PFSK-1 (cell line): Measurements from ENCODE around the gene RGL2.

Experiments
- FOXP2 ChIP-seq: optimal IDR thresholded peaks from 2 replicates; pipeline ENCODE3; 2011; ENCODE audit warnings: borderline replicate concordance, control low read depth, inconsistent platforms; ENCODE audit not compliant: insufficient read depth; ENCODE audit errors: extremely low read length, extremely low read depth
- POLR2AphosphoS5 ChIP-seq: IDR thresholded peaks from 2 replicates; pipeline ENCODE4 v1.6.1; 2012; ENCODE audit warnings: low read depth, mild to moderate bottlenecking, control low read depth, low read length, moderate library complexity
- SIN3A ChIP-seq: IDR thresholded peaks from 2 replicates; pipeline ENCODE4 v1.6.1; 2012; ENCODE audit warnings: mild to moderate bottlenecking, low read length, moderate library complexity, borderline replicate concordance; ENCODE audit not compliant: insufficient read depth
- TAF1 ChIP-seq: IDR thresholded peaks from 2 replicates; pipeline ENCODE4 v1.6.1; 2012; ENCODE audit warnings: low read length, control low read depth, borderline replicate concordance; ENCODE audit not compliant: insufficient read depth
- TF ChIP-seq, protein P1 (sequence below), 2 experiments: IDR thresholded peaks; 2 replicates each; pipeline versions ENCODE4 v1.6.1 to v1.8.0; 2011 to 2012; ENCODE audit warnings: low read depth in 2 of 2, low read length in 2 of 2, control low read depth in 1 of 2, inconsistent platforms in 1 of 2, mild to moderate bottlenecking in 1 of 2, moderate library complexity in 1 of 2; ENCODE audit not compliant: insufficient read depth in 1 of 2

The RGL2 gene

DNA sequence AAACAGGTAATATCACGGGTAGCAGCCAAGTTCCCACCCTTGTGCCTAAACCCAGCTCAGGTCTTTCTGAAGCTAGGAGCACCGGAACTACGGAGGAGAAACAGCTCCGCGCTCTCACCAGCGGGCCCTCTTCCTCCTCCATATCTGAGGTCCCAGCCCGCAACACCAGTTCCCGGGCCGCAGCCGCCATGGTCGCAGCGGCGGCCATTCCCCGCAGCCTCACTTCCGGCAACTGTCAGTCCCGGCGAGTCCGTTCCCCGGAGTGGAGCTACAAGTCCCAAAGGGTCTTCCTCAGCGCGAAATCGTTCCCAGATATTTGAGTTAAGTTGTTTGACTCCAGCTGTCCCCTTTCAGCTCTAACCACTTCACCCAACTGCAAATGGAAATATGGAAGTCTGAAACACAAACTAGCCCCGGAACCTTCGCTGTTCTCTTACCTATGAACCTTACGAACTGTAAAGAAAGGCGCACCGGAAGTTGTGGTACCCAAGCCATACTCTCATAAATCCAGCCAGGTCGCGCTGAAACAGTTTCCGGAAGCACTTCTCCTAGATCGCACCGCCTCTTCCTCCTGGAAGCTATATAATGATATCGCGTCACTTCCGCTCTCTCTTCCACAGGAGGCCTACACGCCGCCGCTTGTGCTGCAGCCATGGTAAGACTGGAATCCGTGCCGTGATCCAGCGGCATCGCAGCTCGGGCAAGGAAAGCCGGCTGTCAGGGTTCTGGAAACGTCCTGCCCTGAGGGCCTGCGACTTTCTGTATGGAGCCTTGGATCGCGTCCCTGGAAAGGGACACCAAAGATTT, 27.1 kb downstream of the RGL2 start, which contains the start of the genes RPS18 and VPS52:
Gene RPS18 (plus strand): TSS at position 608 of the 807 bp plus-strand sequence. CDS start 45 bp downstream, at position 653.
Gene VPS52 (minus strand): TSS at position 409 of the 807 bp plus-strand sequence. CDS start 201 bp downstream, at position 208.
- TF ChIP-seq, protein P1, sequence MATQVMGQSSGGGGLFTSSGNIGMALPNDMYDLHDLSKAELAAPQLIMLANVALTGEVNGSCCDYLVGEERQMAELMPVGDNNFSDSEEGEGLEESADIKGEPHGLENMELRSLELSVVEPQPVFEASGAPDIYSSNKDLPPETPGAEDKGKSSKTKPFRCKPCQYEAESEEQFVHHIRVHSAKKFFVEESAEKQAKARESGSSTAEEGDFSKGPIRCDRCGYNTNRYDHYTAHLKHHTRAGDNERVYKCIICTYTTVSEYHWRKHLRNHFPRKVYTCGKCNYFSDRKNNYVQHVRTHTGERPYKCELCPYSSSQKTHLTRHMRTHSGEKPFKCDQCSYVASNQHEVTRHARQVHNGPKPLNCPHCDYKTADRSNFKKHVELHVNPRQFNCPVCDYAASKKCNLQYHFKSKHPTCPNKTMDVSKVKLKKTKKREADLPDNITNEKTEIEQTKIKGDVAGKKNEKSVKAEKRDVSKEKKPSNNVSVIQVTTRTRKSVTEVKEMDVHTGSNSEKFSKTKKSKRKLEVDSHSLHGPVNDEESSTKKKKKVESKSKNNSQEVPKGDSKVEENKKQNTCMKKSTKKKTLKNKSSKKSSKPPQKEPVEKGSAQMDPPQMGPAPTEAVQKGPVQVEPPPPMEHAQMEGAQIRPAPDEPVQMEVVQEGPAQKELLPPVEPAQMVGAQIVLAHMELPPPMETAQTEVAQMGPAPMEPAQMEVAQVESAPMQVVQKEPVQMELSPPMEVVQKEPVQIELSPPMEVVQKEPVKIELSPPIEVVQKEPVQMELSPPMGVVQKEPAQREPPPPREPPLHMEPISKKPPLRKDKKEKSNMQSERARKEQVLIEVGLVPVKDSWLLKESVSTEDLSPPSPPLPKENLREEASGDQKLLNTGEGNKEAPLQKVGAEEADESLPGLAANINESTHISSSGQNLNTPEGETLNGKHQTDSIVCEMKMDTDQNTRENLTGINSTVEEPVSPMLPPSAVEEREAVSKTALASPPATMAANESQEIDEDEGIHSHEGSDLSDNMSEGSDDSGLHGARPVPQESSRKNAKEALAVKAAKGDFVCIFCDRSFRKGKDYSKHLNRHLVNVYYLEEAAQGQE (IDR thresholded peaks at IDR 0.05; ENCODE audit: insufficient read depth in 1 of 2, low read depth in 2 of 2, low read length in 2 of 2), result peak; percentile 61 to 79
- no peak for TF ChIP-seq FOXP2
- TF ChIP-seq POLR2AphosphoS5, result peak; percentile 100
- peak; percentile 99 for TF ChIP-seq TAF1

DNA sequence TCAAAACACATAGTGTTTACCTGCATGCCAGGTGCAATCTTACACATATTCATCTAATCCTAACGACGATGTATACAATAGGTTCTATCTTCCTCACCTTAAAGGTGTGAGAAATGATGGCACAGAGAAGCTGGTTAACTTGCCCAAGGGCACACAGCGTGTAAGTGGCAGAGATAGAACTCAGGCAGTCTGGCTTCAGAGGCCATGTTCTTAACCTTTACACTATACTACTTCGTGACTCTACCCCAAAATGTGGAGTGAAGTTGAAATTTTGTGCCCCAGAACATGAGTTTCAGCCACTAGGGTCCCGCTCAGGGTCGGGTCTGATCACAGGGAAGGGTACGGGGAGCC, 27.6 kb downstream of the RGL2 start:
- TF ChIP-seq TAF1 (no peak), FOXP2 (no peak), SIN3A (no peak), POLR2AphosphoS5 (no peak)
- TF ChIP-seq, protein P1 (IDR thresholded peaks at IDR 0.05; ENCODE audit: insufficient read depth in 1 of 2, low read depth in 2 of 2, low read length in 2 of 2), result no peak

DNA sequence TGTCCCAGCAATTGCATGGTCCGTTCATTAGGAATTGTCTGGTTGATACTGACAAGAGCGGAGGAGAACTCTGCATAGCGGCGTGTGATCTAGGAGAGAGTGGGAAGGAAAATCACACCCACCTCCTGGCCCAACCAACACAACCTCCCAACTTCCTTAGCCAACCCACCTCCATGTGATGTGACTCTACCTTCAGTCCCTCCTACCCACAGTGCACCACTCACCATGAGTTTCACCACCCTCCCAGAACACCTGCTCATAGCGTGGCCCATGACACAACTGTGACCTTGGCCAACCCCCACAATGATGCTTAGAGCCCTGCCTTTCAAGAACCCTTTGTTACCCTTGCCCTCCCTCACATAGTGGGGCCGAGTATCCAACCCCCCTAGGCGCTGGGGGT, 34.7 kb downstream of the RGL2 start:
- TF ChIP-seq SIN3A (no peak), TAF1 (no peak), FOXP2 (no peak), POLR2AphosphoS5 (no peak)
- TF ChIP-seq, protein P1 (IDR thresholded peaks at IDR 0.05; ENCODE audit: insufficient read depth in 1 of 2, low read depth in 2 of 2, low read length in 2 of 2), result no peak

DNA sequence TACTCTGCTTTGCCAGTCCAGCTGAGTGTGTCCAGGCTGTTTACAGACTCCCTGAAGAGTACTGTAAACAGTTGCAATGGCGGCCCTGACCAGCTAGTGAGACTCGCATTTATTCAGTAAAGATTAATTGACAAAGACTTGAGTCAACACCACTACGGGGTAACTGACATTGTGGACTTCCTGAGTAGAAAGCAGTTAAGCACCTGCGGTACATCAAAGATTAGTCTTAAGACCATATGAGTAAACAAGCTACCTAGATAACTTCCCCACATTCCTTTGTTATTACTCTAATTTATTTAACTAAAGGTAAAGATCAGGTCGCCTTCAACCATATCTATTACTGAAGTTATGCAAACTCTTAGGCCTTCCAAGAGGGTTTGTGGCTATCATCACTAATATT, 39.7 kb downstream of the RGL2 start:
- TF ChIP-seq POLR2AphosphoS5, result no peak
- TF ChIP-seq, protein P1 (IDR thresholded peaks at IDR 0.05; ENCODE audit: insufficient read depth in 1 of 2, low read depth in 2 of 2, low read length in 2 of 2), result no peak

DNA sequence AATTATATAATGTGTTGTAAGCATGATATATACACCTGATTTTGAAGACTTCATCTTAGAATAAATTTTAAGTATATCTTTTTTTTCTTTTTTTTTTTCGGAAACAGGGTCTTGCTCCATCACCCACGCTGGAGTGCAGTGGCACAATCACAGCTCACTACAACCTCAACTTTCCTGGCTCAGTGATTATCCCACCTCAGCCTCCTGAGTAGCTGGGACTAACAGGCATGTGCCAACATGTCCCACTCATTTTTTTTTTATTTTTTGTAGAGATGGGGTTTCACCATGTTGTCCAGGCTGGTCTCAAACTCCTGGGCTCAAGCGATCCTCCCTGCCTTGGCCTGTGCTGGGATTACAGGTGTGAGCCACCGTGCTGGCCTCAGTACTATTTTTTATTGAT, 44.2 kb downstream of the RGL2 start:
- TF ChIP-seq TAF1, result no peak
- no peak for TF ChIP-seq SIN3A
- TF ChIP-seq FOXP2, result no peak
- no peak for TF ChIP-seq POLR2AphosphoS5
- TF ChIP-seq, protein P1 (IDR thresholded peaks at IDR 0.05; ENCODE audit: insufficient read depth in 1 of 2, low read depth in 2 of 2, low read length in 2 of 2), result no peak
